NCI-H1694 treated with DMSO at 0.1 percent for 48 hours (cell line): ENCODE results near the gene TNFAIP3.

ENCODE experiments used
- DNase-seq: peaks from one replicate; lab custom pipeline; 2025; lab: John Stamatoyannopoulos, UW

Gene TNFAIP3

DNA sequence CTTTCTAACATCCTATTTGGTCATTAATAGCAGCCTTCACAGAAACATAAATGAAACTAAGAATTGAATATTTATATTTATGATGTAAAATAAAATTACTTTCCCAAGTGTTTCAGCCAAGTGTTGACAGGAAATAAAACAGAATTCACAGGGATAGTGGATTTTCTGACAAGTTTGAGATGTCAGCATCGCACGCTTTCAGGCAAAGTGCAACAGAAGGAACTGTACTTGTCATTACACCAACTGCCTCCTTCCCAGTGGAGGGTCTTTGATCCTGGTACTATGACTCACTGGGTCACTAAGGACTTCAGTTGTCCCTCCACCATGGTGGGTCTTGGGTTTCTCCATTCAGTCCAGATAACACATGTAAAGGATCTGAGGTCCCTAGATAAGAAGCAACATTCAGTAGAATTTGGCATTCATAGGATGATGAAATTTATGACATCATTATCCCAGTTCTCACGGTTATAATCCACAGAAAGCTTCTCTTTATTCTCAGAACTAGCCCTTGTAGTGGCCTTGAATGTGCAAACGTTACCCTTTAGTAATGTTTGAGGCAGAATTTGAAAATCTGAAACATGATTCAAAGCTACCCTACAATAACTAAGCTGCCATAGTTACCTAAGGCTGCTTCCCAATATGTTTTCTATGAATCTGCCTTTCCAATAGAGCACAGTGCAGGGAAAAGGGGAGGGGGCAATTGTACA is 3.8 kb upstream of the TNFAIP3 start:
- DNase-seq: no peak

DNA sequence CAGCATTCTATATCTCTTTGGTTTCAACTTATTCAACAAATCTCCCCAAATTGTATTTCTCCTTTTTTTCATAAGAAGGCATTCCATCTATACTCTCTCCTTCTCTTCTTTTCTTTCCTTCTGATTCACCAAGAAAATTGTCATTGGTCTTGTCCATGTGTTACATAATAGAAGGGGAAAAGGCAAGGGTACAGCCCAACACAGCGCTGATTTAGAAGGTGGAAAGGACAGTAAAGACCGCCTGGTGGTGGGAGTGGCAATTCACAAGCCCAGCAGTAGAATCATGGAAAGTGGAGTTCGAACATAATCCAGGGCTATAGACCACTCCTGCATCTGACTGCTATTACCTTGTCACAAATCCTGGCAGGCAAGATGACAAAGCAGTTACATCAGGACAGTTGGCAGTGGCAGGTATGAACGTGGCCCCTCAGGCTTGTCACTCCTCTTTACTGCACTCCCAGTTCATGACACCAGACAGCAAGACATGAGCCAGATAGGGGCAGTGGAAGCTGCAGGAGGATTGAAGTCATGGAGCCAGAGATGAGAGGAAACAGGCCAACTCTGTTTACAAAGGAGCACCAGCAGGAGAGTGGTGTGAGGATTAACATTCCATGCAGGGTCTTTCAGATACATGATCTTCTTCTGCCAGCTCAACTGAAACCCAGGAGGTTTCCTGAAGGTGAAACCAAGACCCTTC is 2.1 kb upstream of the TNFAIP3 start:
- no peak for DNase-seq

DNA sequence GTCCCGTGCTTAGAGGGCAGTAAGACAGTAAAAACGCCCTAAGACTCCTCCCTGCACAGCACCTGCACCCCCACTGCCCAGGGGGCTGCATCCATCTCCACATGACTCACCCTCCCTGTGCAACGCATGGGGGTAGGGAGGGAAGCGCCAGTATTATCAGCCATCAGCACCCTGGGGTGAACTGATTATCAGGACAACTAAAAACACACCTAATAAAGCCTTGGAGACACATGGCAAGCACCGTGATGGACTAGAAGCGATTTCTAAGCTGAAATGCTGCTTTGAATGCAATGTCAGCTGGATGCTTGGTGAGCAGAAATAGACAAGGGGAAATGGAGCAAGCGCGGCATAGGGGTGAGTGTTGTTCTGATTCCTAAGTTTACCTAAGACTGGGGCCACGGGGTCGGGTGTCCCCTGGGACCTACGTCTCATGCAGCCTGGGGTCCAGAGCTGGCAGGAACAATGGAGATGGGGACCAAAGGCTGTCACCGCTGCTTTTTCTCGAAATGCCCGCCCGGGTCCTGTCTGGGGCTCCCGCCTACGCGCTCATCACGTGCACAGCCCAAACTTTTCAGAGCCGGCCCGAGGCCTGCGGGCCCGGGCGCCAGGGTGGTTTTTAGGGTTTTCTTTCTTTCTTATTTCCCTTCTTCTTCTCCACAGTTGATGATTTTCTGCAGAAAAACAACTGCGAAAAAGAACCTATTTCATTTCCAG is 702 bp upstream of the TNFAIP3 start:
- DNase-seq: no peak

DNA sequence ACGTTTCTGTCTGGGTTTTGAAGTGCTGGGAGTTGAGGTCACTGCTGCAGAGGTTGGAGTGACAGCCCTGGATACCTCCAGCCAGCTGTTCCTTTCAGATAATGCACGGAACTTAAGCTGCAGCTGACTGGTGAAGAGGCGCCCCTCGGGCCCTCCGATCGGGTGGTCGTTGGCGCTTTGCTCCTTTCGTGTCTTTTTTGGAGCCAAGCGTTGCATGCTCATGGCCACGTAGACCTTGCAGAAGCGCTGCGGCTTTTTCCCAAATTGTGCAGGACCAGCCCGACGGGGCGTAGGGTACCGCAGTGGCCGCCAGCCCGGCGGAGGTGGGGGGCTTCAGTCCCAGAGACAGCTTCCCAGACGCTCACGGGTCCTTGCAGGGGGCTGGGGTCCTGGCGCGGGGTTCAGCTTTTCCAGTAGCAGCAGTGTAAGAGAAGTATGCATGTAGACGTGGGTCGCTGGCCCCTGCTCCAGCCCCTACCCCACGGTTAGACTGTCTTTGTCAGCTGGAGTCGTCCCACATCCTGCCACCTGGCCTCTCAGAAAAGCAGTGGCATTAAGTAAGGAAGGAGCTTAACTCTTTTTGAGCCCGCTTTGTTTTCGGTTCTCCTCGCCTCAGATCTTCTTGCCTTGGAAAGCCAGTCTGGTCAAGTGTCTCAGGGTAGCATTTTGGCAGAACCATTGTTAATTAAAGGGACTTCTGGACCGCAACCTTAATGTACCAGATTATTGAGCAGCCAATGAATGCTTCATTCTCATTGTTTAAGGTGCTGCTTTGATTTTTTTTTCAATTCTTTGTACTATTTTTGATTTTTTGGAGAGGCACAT is 838 bp downstream of the TNFAIP3 start:
- no peak for DNase-seq

DNA sequence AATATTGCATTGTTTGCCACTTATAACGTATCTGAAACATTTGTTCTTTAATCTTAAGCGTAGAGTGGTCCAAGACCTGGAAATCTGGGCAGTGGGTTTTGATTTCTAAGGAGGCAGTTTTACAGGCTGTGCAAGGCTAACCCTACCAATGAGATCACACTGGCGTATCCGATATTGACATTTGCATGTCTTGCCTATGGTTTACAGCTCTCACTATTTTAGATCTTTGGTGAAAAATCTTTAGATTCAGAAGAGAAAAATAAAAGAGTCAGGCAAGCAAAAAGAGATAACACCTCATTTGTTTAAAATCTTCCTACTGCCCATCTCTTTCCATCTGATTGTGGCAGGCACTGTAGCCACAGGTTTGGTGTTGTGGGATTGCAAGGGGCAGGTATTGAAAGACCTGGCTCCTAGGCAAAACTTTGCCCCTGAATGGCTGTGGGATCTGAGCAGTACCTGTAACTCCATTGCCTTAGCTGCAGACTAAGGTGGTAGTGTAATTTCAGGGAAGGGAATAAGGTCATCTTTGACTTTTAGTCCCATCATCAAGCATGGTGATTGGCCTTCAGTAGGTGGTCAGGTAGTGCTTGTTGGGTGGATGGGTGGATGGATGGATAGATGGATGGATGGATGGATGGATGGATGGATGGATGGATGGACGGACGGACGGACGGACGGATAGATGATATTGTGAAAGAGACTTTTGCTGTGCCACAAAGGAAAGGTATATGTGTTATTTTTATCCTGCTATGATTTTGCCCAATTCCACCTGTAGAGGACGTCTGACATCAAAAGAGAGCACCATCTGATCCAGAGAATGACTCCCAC is 1.9 kb downstream of the TNFAIP3 start:
- no peak for DNase-seq

DNA sequence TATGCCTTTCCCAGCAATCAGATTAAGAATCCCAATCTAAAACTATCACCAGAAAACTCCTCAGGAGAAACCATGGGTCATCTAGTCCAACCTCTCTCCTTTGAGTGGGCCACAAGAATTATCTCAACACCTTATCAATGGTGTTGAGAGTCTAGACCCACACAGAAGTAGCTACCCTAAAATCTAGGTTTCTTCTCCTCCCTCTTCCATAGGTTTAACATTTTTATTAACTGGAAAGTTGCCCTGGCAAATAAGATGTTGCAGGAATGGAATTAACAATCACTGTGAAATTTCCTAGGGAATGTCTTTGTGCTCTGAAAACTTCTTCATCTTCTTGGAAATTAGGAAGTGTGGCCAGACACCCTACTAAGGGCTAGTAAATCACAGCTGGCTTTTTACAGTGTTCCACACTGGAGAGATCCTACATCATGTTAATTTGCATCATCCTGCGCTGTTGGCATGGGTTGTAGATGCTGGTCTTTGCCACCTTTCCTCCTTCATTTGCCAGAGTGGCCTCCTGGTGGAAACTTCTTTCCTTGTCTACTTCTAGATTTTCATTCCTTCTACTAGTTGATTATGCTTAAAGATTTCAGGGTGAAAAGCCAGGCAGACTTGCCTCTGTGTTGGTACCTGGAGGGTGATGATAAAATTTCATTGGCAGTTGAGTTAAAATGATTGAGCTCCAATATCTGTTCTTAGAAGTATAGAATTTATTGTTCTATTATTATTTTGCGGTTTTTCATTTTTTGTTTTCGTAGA is 2.7 kb downstream of the TNFAIP3 start:
- no peak for DNase-seq

DNA sequence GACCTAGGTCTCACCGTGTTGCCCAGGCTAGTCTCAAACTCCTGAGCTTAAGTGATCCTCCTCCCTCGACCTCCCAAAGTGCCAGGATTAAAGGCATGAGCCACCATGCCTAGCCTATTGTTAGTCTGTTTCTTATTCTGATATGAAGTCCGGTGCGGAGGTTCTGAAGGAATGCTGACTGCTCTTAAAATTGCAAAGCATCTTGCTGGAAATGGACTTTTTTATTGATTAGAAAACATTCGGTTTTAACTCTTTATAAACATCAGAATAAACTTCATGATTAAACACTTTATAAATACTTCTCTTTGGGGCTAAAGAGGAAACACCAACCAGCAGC is 3.2 kb downstream of the TNFAIP3 start:
- no peak for DNase-seq

DNA sequence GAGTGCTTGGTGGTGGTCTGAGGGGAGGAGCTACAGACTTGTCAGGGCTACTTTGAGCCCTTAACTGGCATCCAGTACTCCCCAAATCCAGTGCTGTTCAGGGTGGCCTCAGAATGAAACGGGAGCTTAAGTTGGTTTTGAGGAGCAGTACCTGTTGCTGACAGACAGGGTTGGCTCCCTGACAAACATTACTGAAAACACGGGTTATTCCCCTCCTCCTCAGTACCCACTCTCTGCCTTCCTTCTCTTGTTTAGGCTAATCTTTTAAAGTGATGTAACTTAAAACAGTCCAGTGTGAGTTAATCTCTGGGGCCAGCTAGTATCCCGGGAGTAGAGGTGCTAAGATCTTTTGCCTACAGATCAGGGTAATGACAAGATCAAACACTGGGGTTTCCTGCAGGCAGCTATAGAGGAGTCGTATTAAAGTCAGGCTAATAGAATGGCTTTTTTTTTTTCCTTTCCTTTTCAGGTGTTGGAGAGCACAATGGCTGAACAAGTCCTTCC is 3.7 kb downstream of the TNFAIP3 start:
- no peak for DNase-seq

DNA sequence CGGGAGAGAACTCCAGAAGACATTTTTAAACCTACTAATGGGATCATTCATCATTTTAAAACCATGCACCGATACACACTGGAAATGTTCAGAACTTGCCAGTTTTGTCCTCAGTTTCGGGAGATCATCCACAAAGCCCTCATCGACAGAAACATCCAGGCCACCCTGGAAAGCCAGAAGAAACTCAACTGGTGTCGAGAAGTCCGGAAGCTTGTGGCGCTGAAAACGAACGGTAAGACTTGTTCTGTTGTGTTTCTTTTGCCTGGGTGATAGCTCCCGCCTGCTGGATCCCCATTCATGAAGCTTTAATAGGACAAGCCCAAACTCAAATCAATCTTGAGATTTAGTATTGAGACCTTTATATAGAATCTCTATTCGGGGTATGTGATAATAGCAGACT is 4.2 kb downstream of the TNFAIP3 start:
- DNase-seq: no peak

DNA sequence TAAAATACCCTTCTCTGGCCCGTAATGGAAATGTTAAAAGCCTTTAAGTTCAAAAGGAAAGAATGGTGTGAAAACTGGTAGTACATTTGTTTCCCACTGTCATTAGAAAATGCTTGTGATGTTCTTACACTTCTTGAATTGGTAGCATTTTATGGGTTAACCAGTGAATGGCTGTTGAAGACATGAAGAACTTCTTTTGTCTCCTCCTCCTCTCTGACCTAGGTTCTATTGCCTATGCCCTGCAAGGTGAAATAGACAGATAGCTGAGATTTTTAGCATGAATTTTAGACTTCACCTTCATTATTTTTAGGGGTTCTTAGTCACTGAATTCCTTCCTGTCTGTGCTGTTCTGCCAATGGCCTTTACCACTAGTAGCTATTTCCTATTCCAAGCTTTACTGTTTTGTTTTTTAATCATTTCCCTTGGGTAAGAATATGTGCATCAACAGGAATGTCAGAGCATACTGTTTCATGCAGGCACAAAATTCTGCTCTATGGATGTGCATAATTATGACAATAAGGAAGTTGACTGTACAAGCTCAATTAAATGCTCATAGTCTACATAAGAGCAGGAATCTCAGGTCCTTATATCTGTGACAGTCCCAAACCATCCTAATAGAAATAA is 4.9 kb downstream of the TNFAIP3 start:
- no peak for DNase-seq

DNA sequence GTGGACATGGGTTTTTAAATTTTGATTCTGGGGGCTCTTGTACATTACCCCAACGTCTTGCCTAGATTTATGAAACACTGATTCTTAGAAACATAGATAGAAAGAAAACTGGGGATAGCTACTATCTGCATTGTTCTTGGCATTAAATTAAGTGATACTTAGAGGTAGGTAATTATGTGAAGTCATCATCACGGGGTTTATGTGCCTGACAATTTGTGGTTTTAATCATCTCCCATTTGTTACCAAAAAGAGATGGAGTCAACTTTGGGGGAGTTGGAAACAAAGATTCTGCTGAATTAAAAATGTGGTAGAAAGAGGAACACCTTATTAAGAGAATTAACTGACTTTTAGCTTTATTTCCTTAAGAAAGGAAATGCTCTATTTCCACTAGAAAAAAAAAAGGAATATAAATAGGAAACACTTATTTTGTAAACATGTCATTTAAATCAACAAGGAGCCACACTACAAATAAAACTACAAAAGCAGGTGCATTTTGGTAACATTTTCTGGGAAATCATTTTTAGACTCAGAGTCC is 5.6 kb downstream of the TNFAIP3 start:
- DNase-seq: no peak

DNA sequence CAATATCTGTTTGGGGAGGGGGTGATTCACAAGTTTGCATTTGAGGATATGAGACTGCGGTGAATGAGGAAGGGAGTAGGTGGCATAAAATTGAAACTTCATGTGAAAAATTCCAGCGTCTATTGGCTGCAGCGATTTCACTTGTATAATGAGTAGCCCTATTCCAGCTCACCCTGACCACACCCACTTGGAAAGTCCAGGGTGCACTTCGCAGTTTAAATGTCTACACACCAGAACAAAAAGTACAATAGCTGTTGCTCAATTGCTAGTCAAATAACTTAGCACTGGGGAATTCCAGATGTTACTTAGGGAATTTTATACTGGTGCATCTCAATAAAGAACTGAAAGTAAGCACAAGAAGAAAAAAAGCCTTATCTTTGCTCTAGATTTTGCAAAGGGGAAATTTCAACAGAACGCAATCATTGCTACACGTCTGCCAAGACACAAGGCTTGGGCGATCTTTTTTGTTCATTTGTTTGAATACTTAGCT is 6.3 kb downstream of the TNFAIP3 start:
- DNase-seq: no peak

DNA sequence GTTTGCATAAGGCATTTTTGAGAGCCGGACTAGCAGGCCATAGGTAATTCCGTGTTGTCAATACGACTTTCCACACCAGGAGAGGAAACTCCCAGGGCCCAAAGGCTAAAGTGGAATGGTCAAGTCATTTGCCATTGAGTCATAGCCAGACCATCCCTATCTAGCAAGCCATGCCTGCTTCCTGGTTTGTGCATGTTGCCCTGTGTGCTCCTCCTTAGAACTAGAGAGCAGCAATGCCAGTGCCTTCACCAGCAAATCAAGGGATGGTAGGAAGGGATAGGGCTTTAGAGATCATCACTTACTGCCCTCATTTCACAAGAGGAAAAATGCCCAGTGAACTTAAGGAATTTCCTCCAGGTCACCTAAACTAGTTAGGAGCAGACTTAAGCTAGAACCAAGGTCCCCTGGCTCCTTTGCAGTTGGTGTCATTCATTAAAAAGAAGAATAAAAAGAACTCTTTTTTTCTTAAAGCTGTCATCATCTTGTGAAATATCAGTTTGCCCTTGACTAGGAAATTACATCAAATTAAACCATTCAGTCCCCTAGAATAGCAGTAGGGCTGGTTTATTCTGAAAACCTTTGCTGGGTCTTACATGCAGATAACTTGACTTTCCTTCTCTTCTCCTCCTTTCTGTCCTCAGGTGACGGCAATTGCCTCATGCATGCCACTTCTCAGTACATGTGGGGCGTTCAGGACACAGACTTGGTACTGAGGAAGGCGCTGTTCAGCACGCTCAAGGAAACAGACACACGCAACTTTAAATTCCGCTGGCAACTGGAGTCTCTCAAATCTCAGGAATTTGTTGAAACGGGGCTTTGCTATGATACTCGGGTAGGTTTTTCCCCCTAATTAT is 7.4 kb downstream of the TNFAIP3 start:
- DNase-seq: no peak

DNA sequence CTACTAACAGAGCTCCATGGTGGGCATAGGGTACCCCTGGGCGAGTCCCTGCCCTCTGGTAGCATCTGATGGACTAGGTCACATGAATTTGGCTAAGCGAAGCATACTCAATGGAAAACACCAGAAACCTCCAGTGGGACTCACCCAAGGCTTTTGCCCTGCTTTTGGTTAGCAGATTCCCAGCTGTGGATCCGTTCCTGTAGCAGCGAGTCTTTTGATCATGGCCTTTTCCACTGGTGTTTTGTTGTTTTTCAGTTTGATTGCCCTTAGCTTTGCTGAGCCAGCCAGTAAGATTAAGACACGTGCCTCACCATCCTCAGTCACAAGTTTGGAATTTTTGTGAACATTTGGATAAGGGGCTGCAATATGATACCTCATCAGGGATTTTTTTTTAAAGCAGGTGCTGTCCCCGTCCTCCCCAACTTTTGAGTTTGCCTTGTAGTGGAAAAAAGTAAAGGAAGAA is 8.0 kb downstream of the TNFAIP3 start:
- no peak for DNase-seq

DNA sequence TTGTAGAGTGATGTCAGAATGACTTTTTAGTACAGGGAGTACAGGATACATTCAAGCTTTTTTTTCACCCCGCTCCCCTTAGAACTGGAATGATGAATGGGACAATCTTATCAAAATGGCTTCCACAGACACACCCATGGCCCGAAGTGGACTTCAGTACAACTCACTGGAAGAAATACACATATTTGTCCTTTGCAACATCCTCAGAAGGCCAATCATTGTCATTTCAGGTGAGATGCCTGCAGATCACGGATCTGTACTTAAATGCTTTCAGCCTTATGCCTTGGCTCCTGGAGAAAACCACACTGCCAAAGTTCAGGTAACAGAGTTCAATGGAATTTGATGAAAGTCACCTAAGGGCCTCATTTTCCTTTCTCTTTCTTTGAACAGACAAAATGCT is 8.5 kb downstream of the TNFAIP3 start:
- DNase-seq: no peak

DNA sequence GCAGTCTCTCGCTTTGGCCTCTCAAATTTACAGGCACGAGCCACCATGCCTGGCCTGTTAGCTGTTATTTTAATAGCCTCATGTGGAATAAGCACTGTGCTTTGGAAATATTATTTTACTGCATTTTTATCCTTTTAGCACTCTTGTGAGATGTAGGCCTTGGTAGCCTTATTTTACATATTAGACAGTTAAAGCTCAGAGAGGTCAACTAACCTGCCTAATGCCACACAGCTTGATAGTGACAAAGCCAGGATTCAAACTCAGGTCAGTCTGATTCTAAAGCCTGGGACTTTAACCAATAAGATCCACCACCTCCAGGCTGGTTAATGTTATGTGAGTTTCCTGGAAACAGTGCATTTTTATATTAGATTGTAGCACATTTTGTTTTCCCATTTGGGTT is 9.5 kb downstream of the TNFAIP3 start:
- no peak for DNase-seq

DNA sequence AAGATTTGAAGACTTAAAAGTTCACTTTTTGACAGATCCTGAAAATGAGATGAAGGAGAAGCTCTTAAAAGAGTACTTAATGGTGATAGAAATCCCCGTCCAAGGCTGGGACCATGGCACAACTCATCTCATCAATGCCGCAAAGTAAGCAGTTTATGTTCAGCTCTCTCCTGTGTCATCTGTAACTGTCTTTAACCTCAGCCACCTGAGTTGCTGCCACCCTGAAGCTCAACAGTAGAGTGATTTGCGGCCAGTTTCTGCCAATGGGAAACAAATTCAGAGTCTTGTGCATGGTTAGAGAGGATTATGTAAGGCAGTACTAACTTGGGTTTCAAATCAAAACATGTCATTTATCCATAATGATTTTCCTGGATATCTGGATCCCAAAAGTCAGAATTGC is 10.1 kb downstream of the TNFAIP3 start:
- no peak for DNase-seq

DNA sequence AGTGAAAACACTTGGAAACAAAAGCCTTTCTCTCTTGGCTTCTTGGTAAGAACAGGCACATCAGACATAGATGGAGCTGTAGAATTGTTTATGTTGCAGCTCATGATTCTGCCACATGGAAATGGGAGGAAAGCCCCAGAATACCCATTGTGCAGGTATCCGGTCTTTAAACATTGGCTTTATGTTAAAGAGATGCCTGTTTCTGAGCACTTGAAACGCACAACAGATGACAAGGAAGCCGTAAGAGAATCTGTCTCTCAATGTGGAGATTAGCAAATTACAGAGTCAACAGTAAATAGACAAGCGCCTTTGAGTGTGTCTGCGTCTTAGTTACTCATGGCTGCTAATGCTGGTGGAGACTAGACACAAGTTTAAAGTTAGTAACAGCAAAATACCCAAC is 10.5 kb downstream of the TNFAIP3 start:
- DNase-seq: no peak

DNA sequence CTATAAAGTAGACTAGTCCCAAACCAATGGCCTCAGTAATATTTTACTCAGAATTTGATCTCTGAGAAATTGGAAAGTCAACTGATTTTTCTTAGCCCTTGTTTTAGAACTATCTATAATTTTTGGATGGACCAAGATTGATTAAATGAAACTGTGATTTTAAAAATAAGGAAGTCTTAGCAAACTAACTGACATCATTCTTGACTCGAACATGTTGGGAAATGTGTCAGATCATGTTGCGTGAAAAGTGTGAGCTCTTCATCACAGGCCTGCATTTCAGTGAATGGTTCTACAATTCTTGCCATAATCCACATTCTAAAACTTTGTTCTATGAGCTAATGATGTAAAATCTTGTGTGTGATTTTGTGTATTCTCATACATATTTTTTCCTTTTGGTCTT is 11.0 kb downstream of the TNFAIP3 start:
- DNase-seq: no peak
